Left lung (tissue), 10 donors: ENCODE data around the gene COMMD8. TPM values are rescaled to one million over a fixed set of nuclear protein-coding genes. Genes with fewer than 3 reads are reported as not detected.

Source experiments
- ATAC-seq: fragments of 200-7000 bp; cut with Tn5 transposase; one replicate; pipeline ENCODE4 v1.9.1; 2020; ENCODE audit warnings: moderate library complexity
- DNase-seq, 4 donors: peaks; one replicate each; pipeline ENCODE4 v3.0.0-alpha.2; 2013 to 2020
- H3K27ac ChIP-seq, 2 donors: fragments of 200-600 bp; sonication (generic) in 1 of 2; one replicate each; pipeline versions ENCODE4 v1.5.0 to v1.8.0; 2020 to 2021
- H3K27me3 ChIP-seq, 2 donors: fragments of 200-600 bp; sonication (generic) in 1 of 2; one replicate each; pipeline versions ENCODE4 v1.5.0 to v1.8.0; 2020 to 2021
- H3K36me3 ChIP-seq, 2 donors: fragments of 200-600 bp; sonication (generic) in 1 of 2; one replicate each; pipeline versions ENCODE4 v1.5.0 to v1.8.0; 2020 to 2021
- H3K4me1 ChIP-seq, 2 donors: fragments of 200-600 bp; one replicate each; pipeline ENCODE4 v1.8.0; 2021
- H3K4me3 ChIP-seq, 2 donors: fragments of 200-600 bp; sonication (generic) in 1 of 2; one replicate each; pipeline versions ENCODE4 v1.5.0 to v1.8.0; 2020 to 2021; ENCODE audit warnings: mild to moderate bottlenecking in 1 of 2
- H3K9me3 ChIP-seq, 2 donors: fragments of 200-600 bp; sonication (generic) in 1 of 2; one replicate each; pipeline versions ENCODE4 v1.5.0 to v1.8.0; 2020 to 2021
- CTCF ChIP-seq, 2 donors: fragments of 200-600 bp; sonication (generic) in 1 of 2; IDR thresholded peaks; one replicate each; pipeline versions ENCODE4 v1.5.0 to v1.8.0; 2021; ENCODE audit warnings: antibody characterized with exemption in 2 of 2
- intact Hi-C, 2 donors: fragments of 100-400 bp; cut with DNase I; formaldehyde crosslinking; loops; one replicate each; pipeline versions ENCODE4 v1.11.2 to v1.14.2; 2022
- polyA plus RNA-seq, 6 donors: library from polyadenylated mRNA; unstranded; fragments of 120-200 nt; gene quantifications; one replicate each; pipeline ENCODE4 v1.2.1, GENCODE V29; 2013; ENCODE audit not compliant: insufficient read length in 6 of 6
- total RNA-seq, 2 donors: library from RNA; stranded (reverse); fragmentation: NEBNext Ultra II Directional; extraction: Animal tissue kit (Norgen Biotek cat#: 25700); gene quantifications; one replicate each; pipeline ENCODE4 v1.2.1, GENCODE V29; 2021
- donor health status: DM: no; HTN: yes; CAD: no.
- donor health status: DM: no; HTN: no; CAD: no.

COMMD8 gene
- total and polyA plus RNA-seq, 8 donors, result 18.9 to 22.1 (median 19.9) TPM

- no peak for ATAC-seq
- H3K36me3 ChIP-seq, result no peaks in the 10 kb centered on the region
- TF ChIP-seq CTCF (IDR thresholded peaks at IDR 0.05), result no peak
- no peak overlapping the region for H3K4me3 ChIP-seq
- H3K4me1 ChIP-seq, result no peaks in the 10 kb centered on the region
- H3K27ac ChIP-seq, result no peak overlapping the region
- no peak for DNase-seq
- no peaks in the 10 kb centered on the region for H3K27me3 ChIP-seq
- H3K9me3 ChIP-seq, result no peaks in the 10 kb centered on the region
- intact Hi-C loops, result no loop called here
These were observed 50.0 kb downstream of the COMMD8 start for GRCh38 chr4:47413521-47413920.

DNA sequence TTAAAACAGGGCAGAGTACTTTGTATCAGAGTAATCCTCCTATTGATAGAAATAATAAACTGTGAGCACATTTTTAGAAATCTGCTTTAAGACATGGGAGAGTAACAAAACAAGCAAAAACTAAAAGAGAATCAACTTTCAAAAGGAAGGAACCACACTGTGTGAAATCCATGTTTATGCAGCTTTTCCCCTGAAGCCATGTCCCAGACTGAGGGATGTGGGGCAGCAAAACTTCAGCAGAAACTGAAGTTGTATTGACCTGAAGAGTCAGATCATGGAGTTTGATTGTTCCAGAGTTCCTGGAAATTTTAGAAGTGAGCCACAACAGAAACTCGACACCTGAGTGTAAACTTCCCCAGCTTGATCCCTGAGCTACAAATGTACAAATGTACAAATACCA, 53.2 kb downstream of the COMMD8 start:
- Histone ChIP-seq H3K4me3 (no peak overlapping the region), H3K27ac (no peak overlapping the region), H3K9me3 (no peaks in the 10 kb centered on the region), H3K36me3 (no peaks in the 10 kb centered on the region), H3K4me1 (no peaks in the 10 kb centered on the region), H3K27me3 (no peaks in the 10 kb centered on the region)
- intact Hi-C loops, result no loop called here
- no peak for DNase-seq
- no peak for ATAC-seq
- no peak for TF ChIP-seq CTCF (IDR thresholded peaks at IDR 0.05)

GRCh38 chr4:47406408-47406807, 57.1 kb downstream of the COMMD8 start:
- no peak for ATAC-seq

More at GRCh38 chr4:47406408-47406807, 57.1 kb downstream of the COMMD8 start:
- Histone ChIP-seq H3K27ac (no peak overlapping the region), H3K36me3 (no peaks in the 10 kb centered on the region), H3K9me3 (no peaks in the 10 kb centered on the region), H3K27me3 (no peaks in the 10 kb centered on the region), H3K4me3 (no peak overlapping the region), H3K4me1 (no peaks in the 10 kb centered on the region)
- intact Hi-C loops, result no loop called here
- no peak for TF ChIP-seq CTCF (IDR thresholded peaks at IDR 0.05)
- DNase-seq, result no peak

Other genes with a start within 250 kb of the COMMD8 start
- gene ATP10D, start 21.6 kb upstream of the COMMD8 start, total RNA-seq, result 10 to 100 TPM; 31.8 to 45.9 TPM
- gene ATP10D, start 21.6 kb upstream of the COMMD8 start, polyA plus RNA-seq, result 10 to 100 TPM; 28.7 to 45.1 (median 32.3) TPM